ENCODE results near the gene C1orf210.

C1orf210 gene

GRCh38 chr1:43305926-43306687 lies 20.7 kb upstream of the C1orf210 start:
- H3K4me3 ChIP-seq (ENCODE audit: low read length), result no peak overlapping the region
- TF ChIP-seq ZNF274 (IDR thresholded peaks at IDR 0.05; ENCODE audit: low read depth, low read length), result no peak

DNA sequence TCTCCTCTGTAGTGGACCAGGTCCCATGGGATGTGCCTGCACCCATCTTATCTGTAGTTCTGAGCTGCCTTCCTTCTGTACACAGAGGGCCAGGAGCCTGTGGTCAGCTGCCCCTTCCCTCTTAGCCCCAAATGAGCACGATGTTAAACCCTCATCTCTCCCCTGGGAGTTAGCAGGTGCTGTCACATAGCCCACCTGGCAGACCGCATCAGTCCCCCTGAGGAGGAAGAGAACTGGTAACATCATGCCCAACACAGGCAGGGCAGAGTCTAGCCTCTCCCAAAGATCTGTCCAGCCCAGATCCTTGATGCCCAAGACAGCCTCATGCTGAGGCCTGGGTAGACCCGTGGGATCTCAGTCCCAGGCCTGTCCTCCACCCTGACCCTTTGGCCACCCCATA lies 20.1 kb upstream of the C1orf210 start:
- H3K4me3 ChIP-seq (ENCODE audit: low read length), result no peak overlapping the region
- no peak for TF ChIP-seq ZNF274 (IDR thresholded peaks at IDR 0.05; ENCODE audit: low read depth, low read length)

DNA sequence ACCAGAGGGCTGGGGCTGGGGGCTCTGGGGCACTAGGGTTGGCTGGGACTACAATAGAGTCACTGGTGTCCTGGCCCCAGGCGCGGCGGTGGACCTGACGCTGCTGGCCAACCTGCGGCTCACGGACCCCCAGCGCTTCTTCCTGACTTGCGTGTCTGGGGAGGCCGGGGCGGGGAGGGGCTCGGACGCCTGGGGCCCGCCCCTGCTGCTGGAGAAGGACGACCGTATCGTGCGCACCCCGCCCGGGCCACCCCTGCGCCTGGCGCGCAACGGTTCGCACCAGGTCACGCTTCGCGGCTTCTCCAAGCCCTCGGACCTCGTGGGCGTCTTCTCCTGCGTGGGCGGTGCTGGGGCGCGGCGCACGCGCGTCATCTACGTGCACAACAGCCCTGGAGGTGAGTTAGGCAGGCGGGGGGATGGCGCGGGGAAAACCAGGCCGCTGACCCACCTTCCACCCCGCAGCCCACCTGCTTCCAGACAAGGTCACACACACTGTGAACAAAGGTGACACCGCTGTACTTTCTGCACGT lies 19.5 kb upstream of the C1orf210 start:
- TF ChIP-seq ZNF274 (IDR thresholded peaks at IDR 0.05; ENCODE audit: low read depth, low read length), result no peak
- no peak overlapping the region for H3K4me3 ChIP-seq (ENCODE audit: low read length)

DNA sequence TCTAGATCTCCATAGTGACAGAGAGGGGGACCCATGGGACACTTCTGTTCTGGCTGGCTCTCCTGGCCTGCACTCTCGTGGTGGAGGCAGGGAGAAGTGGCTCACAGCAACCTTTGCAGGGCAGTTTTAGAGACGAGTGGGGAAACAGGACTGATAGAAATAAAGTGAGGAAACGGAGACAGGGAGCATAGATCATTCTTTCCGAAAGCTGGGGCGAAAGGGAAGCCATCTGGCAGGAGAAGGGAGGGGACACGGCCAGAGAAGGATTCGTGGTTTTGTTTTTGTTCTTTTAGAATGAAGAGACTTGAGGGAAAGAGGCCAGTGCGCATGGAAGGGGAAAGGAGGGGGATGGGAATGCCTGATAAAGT lies 18.9 kb upstream of the C1orf210 start:
- no peak for TF ChIP-seq ZNF274 (IDR thresholded peaks at IDR 0.05; ENCODE audit: low read depth, low read length)
- no peak overlapping the region for H3K4me3 ChIP-seq (ENCODE audit: low read length)

- no peak for TF ChIP-seq ZNF274 (IDR thresholded peaks at IDR 0.05; ENCODE audit: low read depth, low read length)
- no peak overlapping the region for H3K4me3 ChIP-seq (ENCODE audit: low read length)
These were observed 18.3 kb upstream of the C1orf210 start for GRCh38 chr1:43303471-43304313.

- no peak for TF ChIP-seq ZNF274 (IDR thresholded peaks at IDR 0.05; ENCODE audit: low read depth, low read length)
- H3K4me3 ChIP-seq (ENCODE audit: low read length), result no peak overlapping the region
These were observed 17.5 kb upstream of the C1orf210 start for GRCh38 chr1:43302721-43303470.

DNA sequence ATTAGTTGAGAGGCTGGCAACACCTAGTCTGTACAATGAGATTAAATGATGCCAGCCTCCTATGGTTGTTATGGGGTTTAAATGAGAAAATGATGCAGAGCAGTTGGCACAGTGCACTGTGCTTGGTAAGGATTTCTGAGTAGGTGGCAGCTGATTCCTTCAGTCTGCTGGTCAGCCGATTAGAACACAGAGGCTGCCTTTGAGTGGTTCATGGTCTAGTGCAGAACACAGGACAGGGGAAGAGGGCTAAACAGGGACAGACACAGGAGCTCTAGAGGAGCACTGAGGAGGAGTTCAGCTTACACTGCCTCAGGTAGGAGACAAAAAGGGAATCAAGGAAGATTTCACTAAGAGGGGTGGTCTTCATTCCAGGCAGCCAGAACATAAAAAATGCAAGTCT lies 16.8 kb upstream of the C1orf210 start:
- TF ChIP-seq ZNF274 (IDR thresholded peaks at IDR 0.05; ENCODE audit: low read depth, low read length), result no peak
- H3K4me3 ChIP-seq (ENCODE audit: low read length), result no peak overlapping the region

DNA sequence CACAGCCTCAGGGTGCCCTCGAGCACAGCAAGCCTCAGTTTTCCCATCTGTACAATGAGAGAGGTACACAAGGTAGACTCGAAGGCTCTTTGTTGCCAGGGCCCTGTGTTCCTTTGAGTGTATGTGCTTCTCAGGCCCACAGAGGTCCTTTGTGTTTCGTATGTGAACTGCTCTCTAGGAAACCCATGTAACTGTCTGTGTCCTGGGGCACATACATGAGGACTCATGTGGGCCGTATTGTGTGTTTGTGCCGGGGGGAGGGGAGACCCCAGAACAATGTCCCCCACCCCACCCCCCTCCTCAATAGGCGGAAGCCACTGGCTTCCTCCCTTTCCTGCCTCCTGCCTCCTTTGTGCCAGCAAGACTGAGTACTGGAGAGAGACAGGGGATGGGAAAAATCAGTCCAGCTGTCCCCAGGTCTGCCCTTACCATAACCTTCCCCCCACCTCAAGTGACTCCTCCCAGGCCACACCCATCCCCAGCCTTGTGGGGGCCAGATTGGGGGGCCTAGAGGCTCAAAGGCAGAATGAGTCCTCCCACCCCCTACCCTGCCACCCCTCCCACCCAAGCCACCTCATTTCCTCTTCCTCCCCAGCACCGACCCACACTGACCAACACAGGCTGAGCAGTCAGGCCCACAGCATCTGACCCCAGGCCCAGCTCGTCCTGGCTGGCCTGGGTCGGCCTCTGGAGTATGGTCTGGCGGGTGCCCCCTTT lies 15.2 kb upstream of the C1orf210 start, which contains the start of gene TIE1:
Gene TIE1 (plus strand): TSS at position 605 of the 717 bp plus-strand sequence. CDS start 90 bp downstream, at position 695.
- no peak for TF ChIP-seq ZNF274 (IDR thresholded peaks at IDR 0.05; ENCODE audit: low read depth, low read length)
- no peak within 1 kb of the TSS for H3K4me3 ChIP-seq (ENCODE audit: low read length)

DNA sequence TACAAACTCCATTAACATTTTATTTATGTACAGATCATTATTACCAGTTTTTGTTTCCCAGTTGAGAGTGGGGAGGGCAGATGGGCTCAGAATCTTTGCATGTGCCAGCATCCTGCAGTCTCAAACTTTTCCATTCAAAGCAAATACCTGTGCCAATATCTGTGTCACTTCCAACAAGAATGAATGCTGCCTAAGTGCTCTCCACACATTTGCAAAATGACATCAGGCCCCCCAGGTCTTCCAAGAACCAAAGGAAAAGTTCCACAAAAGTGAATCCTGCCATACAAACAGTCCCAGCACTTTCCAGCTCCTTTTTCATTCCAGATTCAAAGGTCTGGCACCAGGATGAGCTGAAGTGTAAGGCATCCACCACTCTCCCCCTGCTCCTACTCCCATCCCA lies 13.7 kb upstream of the C1orf210 start:
- no peak overlapping the region for H3K4me3 ChIP-seq (ENCODE audit: low read length)
- TF ChIP-seq ZNF274 (IDR thresholded peaks at IDR 0.05; ENCODE audit: low read depth, low read length), result no peak

DNA sequence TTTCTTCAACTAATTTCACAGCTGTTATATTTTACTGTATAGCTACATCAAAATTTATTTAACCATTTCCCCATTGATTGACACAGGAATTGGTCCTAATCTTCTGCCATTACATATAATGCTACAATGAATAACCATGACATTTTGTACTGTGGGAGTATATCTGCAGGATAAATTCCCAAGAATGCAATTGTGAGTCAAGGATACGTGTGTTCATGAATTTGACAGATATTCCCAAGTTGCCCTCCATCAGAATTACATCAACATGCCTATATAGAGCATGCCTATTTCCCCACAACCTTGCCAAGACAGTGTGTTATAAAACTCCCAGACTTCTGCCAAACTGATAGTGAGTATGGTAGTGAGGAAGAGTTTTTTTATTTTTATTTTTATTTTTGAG lies 12.7 kb upstream of the C1orf210 start:
- no peak overlapping the region for H3K4me3 ChIP-seq (ENCODE audit: low read length)
- TF ChIP-seq ZNF274 (IDR thresholded peaks at IDR 0.05; ENCODE audit: low read depth, low read length), result no peak

GRCh38 chr1:43296207-43296606 lies 10.8 kb upstream of the C1orf210 start:
- H3K4me3 ChIP-seq (ENCODE audit: low read length), result no peak overlapping the region
- TF ChIP-seq ZNF274 (IDR thresholded peaks at IDR 0.05; ENCODE audit: low read depth, low read length), result no peak

GRCh38 chr1:43294761-43295160 lies 9.4 kb upstream of the C1orf210 start:
- TF ChIP-seq ZNF274 (IDR thresholded peaks at IDR 0.05; ENCODE audit: low read depth, low read length), result no peak
- H3K4me3 ChIP-seq (ENCODE audit: low read length), result no peak overlapping the region

DNA sequence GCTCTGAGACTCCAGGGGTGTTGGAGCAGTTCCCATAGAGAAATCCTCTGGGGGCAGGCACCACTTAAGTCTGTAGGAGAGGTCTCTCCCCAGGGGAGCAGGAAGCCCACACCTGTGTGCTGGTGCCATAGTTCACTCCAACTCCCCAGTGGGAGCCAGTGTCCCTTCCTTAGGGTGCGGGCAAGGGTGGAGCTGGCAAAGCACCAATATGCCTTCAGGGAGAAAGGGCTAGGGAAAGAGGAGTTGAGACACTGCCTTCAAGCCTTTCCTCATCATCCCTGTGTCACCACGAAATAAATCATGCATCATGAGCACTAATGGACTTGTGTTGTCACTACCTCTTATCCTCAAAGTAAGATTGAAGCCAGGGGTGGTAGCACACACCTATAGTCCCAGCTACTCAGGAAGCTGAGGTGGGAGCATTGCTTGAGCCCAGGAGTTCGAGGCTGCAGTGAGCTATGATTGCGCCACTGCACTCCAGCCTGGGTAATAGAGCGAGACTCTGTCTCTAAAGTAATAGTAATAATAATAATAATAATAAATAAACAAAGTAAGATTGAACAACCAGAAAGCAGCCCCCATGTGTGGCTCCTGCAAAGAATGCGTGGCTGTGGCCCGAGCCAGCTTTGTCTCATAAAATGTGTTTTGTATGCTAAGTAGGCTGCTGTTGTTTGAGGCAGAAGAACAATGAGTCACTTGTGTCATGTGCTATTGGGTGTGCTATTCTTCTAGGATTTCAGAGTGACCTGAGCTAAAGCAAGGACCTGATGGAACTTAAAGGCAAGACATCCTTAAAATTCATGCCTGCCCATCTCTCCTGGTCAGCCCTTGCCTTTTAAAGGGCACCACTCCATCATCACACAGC lies 8.7 kb upstream of the C1orf210 start:
- no peak for TF ChIP-seq ZNF274 (IDR thresholded peaks at IDR 0.05; ENCODE audit: low read depth, low read length)
- no peak overlapping the region for H3K4me3 ChIP-seq (ENCODE audit: low read length)
